ENCODE data around the gene LGALS4. TPM values are rescaled to one million over a fixed set of nuclear protein-coding genes. Genes with fewer than 3 reads are reported as not detected.
A peak's percentile ranks its signal among the peaks of the same experiment; 100 is the strongest.

LGALS4 gene
- total and polyA plus RNA-seq, 9 of the 15 experiments (the other 6 are each of a cell fraction or from before 2014, with no cell fraction given) = 0.08 to 1.1 (median 0.30) TPM; not detected in 3

DNA sequence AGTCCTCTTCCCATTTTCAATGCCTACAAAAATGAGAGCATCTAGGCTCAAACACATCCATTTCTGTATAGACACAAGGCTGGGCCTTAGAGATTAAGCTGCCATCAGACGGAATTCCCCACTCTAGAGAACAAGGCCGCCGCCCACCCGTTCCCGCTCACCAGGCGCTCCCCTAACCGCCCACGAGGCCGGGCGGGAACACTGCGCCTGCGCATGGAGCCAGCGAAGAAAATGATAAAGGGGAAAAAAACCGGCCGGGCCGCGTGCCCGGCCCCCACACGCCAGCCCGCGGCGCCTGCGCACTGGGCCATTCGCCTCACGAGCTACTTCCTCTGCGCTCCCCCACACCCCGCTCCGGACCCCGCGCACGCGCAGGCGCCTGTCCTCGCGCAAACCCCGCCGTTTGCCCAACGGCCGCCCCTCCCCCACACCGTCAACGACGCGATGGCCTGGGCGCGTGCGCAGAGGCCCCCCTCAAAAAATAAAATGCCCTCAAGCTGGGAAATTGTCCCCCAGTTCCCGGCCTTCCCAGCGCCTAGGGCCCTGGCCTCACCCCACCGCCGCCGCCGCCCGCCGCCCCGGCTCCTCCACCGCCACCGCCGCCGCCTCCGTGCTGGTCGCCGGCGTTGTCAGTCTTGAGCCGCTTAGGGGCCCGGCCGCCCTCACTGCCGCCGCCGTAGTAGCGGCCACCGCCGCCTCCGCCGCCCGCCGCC, 36.6 kb upstream of the LGALS4 start (continued):
- TF ChIP-seq ZBTB40 (IDR thresholded peaks at IDR 0.05) = 0 out of 2 replicates have a peak, but pooled peaks have one; percentile 3
- no peak for TF ChIP-seq ZBTB40 (CRISPR knock-in tag; IDR thresholded peaks at IDR 0.05)
- TF ChIP-seq ASH1L (IDR thresholded peaks at IDR 0.05; ENCODE audit: borderline replicate concordance, low read depth, partially characterized antibody) = no peak
- TF ChIP-seq ZMIZ1 (IDR thresholded peaks at IDR 0.05; ENCODE audit: low read depth in 2 of 2, low read length in 2 of 2) = 0 out of 4 replicates have a peak, but pooled peaks of 1 of the 2 experiments have one; percentile 27
